Measurements from ENCODE around the gene TMEM170A.
A peak's percentile ranks its signal among the peaks of the same experiment; 100 is the strongest.
"Not testable (repeated sequence)": the region's sequence is repeated elsewhere in the genome, so short reads cannot be mapped to it uniquely, and the experiment has no call there.

The TMEM170A gene

DNA sequence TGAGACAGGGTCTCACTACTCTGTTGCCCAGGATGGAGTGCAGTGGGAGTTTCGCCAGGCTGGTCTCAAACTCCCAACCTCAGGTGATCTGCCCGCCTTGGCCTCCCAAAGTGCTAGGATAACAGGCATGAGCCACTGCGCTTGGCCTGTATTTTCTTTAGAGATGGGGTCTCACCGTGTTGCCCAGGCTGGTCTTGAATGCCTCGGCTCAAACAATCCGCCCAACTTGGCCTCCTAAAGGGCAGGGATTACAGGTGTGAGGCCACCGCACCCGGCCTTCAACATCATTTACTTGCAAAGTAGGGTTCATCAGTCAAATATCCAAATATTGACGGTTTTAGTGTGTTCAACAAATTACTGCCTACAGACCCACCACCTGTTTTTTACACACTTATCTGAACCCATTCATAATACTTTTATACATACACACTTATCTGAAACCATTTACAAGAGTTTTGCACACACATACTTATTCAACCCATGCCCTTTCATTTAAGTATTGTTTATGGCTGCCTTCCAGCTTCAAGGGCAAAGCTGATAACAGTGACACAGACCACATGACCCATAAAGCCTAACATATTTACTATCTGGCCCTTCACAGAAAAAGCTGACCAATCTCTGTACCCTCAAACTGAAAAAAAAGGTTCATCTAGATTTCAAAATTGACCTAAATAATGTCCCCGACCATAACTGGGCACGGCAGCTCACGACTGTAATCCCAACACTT is 11.9 kb downstream of the TMEM170A start:
- DNase-seq = no peak

DNA sequence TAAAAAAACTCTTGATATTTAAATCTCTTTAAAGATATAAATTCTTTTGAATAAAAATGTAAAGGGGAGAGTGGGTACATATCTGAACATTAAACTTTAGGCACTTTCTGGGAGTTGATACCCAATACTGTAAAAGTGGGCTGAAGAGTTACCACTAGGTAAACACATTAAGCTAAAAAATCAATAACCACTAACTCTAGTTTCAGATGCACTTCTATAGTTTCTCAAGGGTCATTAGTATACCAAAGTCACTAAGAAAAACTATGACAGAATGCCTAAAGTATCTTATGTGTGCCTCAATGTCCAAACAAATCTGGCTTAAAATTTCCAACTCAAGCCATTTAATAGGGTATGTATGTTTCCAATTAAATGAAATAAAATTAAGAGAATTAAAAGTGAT is 18.1 kb downstream of the TMEM170A start:
- DNase-seq = no peak

DNA sequence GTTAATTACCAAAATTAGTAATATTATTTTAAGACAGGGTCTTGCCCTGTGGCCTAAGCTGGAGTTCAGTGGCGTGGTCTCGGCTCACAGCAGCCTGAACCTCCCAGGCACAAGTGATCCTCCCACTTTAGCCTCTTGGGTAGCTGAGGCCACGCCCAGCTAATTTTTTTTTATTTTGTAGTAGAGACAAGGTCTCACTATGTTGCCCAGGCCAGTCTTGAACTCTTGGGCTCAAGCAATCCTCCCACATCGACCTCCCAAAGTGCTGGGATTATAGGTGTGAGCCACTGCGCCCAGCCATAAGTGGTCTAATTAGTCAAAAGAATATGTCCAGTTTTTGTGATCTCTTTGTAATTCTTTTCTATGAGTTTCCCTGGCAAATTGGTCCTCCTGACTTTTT is 19.2 kb downstream of the TMEM170A start:
- DNase-seq = no peak

DNA sequence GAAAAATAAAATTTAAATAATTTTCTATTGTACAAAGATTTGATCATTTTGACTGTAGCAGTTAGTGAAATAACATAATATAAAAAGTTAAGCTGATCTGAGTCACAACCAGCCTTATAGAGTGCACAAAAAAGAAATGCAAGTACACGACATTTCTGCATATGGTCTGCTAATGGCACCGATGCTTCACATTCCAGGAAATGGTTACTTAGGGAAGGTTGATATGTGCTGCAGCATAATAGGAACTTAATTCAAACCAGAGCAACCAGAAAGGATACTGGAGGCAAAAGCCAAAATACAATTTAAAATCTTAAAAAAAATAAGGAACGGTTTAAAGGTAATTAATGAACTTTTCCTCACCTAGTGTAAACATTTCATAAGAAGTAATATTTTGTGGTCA is 21.2 kb downstream of the TMEM170A start:
- DNase-seq = no peak

DNA sequence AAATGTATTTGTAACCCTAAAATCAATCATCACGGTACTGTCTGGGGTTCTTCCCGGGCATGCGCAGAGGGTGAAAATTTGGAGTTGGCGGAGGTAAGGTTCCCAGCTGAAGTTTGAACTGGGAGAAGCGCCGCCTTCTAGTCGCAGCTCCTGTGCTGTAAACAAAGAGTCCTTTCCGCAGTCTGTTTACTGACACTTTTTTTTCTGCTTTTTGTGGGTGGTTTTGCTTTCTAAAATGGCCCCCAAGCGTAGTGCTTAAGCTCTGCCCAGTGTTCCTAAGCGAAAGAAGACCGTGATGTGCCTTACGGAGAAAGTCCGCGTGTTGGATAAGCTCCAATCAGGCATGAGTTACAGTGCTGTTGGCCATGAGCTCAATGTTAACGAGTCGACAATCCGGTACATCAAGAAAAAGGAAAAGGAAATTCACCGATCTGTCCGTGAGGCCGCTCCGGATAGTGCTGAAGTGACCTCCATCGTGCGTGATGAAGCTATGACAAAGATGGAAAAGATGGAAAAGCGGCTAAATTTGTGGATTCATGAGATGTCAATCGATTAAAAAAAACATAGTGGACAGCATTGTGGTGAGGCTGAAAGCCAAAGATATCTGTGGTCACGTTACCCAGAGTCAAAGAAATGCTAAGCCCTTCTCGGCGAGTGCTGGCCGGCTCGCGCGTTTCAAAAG is 30.6 kb downstream of the TMEM170A start:
- peak; percentile 53 for DNase-seq

DNA sequence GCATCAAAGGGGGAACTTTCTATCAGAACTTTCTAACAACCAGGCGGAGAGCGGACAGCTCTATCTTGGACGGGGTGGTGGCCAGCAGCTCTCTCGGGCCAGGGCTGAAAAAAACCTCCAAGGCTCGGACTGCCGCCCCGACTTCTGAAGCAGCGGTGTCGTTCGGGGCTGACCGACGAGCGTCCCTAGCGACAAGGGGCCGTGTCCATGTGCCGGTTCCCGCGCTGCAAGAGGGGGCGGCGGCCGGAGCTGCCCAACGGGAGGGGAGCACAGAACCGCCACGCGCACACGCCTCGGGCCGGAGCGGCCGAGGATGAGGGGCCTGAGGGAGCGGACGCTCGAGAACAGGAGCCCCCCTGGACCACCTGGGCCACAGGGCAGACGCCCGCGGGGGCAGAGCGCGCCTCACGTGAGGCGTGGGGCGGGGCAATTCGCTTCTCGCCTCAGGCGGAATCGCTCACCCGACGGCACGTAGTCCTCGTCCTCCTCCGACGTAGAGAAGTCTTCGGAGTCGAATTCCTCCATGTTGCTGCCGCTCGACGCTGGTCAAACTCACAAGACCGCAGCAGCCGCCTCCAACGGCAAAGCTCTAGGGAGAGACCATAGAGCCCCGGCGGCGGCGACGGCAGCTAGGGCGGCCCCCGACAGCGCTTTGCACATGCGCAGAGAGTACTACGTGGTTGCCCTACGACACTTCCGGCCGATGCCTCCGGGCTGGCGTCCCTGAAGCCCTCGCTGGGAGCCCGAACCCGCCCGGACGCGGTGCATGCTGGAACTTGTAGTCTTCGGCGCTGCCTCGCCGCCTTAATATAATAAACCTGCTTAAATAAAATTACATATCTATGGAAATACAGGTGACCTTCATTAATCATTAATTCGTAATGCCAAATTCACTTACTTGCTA is 31.4 kb downstream of the TMEM170A start, which contains the start of gene CFDP1:
Gene CFDP1, minus strand, starts transcription at position 676 of the 904 bp plus-strand sequence. Its CDS starts 151 bp downstream, at position 525.
- DNase-seq = peak; percentile 57

DNA sequence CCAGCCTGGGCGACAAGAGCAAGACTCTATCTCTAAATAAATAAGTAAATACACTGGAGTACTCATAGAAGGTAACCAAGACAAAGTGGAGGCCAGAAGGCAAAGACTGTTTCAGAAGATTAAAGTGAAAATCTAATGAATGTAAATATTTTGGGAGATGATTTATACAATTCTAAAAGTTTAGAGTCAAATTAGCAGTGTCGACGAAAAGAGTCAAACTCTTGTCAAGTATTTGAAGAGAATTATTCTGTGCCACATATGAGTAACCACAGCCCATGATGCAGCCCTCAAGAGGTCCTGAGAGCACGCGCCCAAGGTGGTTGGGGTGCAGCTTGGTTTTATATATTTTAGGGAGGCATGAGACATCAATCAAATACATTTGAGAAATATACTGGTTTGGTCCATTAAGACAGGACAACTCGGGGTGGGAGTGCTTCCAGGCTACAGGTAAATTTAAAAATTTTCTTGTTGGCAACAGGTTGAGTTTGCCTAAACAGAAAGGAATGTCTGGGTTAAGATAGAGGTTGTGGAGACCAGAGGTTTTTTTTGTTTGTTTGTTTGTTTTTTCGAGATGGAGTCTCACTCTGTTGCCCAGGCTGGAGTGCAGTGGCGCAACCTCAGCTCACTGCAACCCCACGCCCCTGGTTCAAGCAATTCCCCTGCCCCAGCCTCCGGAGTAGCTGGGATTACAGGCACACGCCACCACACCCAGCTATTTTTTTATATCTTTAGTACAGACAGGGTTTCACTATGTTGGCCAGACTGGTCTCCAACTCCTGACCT is 34.7 kb downstream of the TMEM170A start:
- DNase-seq = no peak

DNA sequence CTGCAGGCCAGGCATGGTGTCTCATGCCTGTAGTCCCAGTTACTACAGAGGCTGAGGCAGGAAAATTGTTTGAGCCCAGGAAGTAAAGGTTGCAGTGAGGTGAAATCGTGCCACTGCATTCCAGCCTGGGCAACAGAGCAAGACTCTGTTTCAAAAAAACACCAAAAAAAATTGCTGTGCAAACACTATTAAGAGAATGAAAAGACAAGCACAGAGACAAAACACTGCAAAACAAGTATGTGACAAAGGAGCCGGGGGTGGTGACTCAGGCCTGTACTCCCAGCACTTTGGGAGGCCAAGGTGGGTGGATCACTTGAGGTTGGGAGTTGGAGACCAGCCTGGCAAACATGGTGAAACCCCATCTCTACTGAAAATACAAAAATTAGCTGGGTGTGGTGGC is 38.0 kb downstream of the TMEM170A start:
- not testable (repeated sequence) for DNase-seq

DNA sequence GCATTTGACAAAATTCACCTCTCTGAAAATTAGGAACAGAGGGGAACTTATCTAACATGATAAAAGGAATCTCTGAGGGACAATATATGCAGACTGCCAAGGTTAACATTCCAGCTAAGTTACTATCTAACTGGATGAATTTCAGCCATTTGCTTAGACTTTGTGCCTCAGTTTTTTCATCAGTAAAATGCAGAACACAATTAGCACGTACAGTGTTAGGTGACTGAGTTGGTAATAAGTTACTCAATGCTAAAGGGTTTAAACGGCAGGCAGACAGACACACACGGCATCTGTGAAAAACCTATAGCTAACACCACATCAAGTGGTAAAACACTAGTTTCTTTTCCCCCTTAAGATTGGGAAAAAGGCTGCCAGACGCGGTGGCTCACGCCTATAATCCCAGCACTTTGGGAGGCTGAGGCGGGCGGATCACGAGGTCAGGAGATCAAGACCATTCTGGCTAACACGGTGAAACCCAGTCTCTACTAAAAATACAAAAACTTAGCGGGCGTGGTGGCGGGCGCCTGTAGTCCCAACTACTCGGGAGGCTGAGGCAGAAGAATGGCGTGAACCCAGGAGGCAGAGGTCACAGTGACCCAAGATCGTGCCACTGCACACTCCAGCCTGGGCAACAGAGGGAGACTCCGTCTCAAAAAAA is 40.3 kb downstream of the TMEM170A start:
- not testable (repeated sequence) for DNase-seq

DNA sequence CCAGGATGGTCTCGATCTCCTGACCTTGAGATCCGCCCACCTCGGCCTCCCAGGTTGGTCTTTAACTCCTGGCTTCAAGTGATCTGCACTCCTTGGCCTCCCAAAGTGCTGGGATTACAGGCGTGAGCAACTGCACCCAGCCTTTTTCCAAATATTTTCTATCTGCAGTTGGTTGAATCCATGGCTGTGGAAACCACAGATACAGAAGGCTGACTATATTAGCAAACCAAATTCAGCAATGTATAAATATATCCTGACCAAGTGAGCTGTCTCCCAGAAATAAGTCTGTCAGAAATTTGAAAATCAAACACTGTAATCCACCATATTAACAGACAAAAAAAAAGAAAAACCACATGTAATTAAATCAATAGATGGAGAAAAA is 40.8 kb downstream of the TMEM170A start:
- DNase-seq = no peak

DNA sequence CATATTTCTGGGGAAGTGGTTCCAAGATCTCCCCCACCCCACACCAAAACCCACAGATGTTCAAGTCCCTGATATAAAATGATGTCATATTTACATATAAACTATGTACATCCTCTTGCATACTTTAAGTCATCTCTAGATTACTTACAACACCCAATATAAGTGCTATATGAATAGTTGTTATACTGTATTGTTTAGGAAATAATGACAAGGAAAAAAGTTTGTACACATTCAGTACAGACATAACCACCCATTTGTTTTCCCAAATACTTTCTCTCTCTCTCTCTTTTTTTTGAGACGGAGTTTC is 42.7 kb downstream of the TMEM170A start:
- DNase-seq = no peak

DNA sequence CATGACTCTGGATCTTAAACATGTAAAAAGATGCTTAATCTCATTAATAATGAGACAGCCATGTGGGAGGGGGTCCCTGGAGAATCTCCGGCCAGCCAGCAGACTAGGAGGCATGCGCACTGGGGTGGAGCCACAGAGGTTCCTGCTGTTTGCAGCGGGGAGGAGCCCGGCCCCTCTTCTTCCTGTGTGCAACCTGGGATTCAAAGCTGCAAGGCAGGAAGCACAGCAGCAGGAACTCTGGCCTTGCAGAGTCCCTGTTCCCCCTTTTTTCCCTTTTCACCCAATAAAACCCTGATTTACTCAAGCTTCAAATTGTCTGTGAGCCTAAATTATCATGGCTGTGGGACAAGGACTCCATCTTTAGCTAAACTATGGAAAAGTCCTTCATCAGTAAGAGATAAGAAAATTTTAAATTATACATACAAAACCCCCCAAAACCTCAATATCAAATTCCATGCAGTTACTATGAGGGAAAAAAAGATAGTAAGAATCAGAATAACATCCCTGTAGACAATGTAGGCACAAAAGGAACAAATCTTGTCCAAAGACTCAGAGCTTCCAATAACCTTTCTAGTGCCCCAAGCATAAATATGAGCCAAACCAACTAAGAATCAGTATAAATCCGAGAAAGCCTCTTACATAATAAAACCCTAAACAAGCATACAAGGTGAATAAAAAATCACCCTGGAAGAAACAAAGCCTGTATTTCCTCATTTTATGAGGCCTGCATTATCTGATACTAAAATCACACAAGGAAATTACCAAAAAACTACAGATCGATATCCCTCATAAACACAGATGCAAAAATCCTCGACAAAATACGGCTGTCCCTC is 43.3 kb downstream of the TMEM170A start:
- no peak for DNase-seq

DNA sequence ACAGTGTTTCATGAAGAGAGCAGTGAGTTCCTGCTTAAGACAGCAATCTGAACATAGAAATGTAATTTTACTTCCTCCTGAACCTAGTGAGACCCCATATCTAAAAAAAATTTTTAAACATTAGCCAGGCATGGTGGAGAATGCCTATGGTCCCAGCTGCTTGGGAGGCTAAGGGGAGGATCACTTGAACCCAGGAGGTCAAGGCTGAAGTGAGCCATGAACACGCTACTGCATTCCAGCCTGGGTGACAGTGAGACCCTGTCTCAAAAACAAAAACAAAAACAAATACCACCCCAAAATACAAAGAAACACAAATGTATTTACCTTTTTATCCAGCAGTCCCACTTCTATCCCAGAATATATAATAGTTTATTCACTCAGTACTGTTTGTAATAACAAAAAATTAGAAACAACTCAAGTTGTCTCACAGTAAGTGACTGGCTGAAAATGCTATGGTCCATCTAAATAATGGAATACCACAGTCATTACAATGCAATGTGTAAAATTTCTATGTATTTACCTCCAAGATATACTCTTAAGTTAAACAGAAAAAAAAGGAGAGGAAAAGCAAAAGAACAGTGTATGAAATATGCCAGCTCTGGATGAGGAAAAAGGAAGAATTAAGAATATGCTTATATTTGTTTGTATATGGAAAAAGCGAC is 47.5 kb downstream of the TMEM170A start:
- no peak for DNase-seq

DNA sequence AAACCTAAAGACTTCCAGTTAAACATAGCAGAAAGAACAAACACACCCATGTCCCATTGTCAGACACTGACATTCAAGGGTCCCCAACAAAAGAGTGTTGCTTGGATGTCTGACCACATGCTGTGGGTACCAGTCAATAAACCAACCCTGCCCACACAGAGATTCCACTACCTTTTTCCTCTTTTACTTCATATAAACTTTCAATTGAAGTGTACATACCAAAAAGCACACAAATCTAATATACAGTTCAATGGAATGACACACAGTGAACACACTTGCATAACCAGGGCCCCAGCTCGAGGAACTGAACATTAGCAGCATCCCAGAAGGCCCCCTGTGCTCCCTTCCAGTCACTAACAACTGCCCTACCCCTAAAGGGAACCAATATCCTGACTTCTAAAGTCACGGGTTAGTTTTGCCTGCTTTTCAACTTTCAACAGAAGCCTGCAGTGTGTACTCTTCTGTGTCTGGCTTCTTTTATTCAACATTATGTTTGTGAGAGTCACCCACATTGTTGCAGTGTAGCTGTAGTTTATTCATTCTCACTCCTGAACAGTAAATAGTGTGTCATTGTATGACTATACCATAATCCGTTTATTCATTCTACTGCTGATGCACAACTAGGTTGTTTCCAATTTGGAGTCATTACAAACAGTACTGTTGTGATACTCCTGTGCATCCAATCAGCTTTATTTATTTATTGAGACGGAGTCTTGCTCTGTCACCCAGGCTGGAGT is 49.2 kb downstream of the TMEM170A start:
- DNase-seq = no peak

DNA sequence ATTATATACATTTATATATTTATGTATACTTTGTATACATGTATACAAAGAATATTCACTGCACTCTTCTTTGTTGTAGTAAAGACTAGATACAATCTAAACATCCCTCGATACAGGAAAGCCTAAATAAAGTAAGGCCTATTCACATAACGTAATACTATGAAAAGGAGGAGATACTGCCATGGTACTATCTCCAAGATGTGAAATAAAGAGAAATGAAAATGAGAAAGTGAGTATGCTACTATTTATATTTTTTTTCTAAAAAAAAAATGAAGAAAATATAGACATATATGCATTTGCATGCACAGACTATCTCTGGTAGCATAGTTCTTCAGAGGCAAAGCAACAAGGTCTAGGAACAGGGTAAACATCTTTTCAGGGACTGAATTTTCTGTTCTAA is 50.5 kb downstream of the TMEM170A start:
- no peak for DNase-seq

DNA sequence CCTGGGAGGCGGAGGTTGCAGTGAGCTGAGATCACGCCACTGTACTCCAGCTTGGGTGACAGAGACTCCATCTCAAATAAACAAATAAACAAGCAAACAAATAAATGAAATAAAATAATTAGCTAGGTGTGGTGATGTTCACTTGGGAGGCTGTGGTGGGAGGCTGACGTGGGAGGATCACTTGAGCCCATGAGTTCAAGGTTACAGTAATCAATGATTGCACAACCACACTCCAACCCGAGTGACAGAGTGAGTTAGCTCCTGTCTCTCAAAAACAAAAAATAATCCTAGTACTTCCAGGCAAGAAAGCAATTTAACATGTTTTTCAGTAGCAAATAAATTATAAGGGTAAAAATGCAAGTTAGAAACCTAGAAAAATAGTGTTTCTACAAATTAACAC is 57.5 kb downstream of the TMEM170A start:
- no peak for DNase-seq

DNA sequence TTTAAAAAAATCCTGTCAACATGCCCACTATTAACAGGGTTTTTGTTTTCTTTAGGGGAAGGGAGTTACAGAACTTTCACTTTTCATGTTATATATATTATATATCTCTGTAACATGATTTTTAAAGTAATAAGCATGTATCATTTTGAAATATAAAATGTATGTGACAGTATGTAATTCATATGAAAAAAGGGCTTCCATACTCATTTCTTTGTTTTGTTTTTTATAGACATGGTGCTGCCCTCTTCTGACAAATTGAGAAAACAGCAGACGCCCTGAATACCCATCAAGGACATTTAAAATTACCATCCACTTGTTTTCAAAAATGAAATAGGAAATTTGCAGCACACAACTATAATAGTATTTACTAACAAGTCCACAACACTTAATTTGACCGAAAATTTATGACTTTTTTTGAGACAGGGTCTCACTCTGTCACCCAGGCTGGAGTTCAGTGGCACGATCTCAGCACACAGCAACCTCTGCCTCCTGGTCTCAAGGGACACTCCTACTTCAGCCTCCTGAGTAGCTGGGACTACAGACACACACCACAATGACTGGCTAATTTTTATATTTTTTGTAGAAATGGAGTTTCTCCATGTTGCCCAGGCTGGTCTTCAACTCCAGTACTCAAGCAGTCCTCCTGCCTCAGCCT is 61.5 kb downstream of the TMEM170A start:
- DNase-seq = no peak

DNA sequence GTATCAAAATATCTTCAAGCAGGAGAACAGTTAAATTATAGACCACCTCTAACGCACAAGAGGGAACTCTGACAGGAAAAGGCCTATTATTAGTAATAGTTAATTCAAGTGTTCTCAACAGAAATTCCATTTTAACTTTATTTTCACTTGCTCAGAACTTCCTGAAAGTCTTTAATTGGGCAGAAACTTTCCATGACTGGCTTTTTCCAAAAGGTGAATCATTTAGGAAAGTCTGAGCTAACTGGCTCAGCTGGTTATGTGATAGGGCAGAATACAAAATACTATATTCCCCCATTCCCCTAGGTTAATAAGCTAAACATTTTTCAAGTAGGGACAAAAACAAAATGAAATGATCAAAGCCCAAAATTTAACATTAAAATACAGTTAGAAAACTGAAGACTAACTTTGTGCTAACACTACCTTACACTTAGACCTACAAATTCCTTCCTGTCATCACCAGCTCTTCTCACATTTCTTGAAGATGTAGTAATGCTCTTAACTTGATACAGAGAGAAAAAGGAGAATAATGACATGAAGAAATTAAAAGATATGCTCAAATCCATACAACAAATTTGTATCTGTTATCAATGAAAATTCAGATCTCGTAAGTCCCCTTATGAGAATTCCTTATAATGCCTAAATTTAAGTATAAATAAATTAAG is 62.2 kb downstream of the TMEM170A start:
- no peak for DNase-seq

DNA sequence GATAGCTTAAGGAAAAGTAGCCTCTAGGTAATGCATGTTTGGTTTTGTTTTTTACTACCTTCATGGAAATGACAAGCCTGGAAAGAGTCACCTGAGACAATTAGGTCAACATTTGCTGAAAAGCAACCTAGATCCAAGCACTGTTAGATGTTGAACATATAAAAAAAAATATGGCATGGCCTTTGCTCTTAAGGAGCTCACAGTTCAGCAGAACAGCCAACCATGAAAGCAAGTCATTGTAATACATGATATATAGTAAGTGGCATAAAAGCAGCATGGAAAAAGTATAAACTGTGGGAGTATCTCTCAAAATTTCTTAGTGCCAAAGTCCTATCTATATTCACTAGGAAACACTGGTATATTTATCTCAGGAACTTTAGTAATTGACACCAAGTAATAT is 62.8 kb downstream of the TMEM170A start:
- DNase-seq = no peak
